Measurements from ENCODE around the gene TPRX1. TPM values are rescaled to one million over a fixed set of nuclear protein-coding genes. Genes with fewer than 3 reads are reported as not detected.

Gene TPRX1
- total and polyA plus RNA-seq, 9 of the 15 experiments (the other 6 are each of a cell fraction or from before 2014, with no cell fraction given), result not detected

DNA sequence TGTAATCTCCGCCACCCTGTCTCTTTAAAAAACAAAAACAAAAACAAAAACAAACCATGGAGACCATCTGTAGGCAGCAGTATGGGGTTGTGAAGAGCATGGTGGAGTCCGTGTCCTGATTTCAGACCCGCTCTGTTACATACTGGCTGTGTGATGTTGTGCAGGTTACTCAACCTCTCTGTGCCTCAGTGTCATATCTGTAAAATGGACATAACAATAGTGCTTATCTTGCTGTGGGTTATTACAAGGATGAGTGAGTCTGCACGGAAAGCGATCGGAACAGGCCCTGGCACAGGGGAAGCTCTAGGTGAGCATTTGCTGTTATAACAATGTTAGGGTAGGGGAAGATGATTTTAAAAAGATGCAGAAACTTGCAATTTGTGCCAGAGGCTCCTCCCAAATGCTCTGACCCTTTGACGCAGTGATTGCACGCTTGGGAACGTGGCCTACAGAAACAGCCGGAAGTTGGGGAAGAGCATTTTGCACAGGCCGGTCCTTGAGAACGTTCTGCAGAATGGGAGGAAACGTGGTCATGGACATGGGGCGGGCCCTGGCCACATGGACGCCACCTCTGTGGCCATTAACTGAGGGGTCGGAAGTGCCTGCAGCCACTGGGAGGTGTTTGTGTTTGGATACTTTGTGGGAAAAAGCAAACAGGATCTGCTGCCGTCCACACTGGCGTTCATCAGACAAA, 41.6 kb downstream of the TPRX1 start (continued):
- TF ChIP-seq, protein P1, sequence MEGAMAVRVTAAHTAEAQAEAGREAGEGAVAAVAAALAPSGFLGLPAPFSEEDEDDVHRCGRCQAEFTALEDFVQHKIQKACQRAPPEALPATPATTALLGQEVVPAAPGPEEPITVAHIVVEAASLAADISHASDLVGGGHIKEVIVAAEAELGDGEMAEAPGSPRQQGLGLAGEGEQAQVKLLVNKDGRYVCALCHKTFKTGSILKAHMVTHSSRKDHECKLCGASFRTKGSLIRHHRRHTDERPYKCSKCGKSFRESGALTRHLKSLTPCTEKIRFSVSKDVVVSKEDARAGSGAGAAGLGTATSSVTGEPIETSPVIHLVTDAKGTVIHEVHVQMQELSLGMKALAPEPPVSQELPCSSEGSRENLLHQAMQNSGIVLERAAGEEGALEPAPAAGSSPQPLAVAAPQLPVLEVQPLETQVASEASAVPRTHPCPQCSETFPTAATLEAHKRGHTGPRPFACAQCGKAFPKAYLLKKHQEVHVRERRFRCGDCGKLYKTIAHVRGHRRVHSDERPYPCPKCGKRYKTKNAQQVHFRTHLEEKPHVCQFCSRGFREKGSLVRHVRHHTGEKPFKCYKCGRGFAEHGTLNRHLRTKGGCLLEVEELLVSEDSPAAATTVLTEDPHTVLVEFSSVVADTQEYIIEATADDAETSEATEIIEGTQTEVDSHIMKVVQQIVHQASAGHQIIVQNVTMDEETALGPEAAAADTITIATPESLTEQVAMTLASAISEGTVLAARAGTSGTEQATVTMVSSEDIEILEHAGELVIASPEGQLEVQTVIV (CRISPR knock-in tag; IDR thresholded peaks at IDR 0.05; ENCODE audit: borderline replicate concordance), result no peak
- TF ChIP-seq BCOR (IDR thresholded peaks at IDR 0.05) (peak; percentile 97), ZNF174 (CRISPR knock-in tag; IDR thresholded peaks at IDR 0.05) (no peak), SETDB1 (IDR thresholded peaks at IDR 0.05; ENCODE audit: low read length) (no peak), FOXA3 (CRISPR knock-in tag; conservative IDR thresholded peaks at IDR 0.05 in 1 of 2, IDR thresholded peaks at IDR 0.05 in 1 of 2) (no peak), ZFP36 (IDR thresholded peaks at IDR 0.05; ENCODE audit: low read depth, low read length, partially characterized antibody) (peak; percentile 91), TRIM24 (IDR thresholded peaks at IDR 0.05) (no peak), KDM1A (IDR thresholded peaks at IDR 0.05) (peak; percentile 78 to 82), RCOR1 (IDR thresholded peaks at IDR 0.05; ENCODE audit: borderline replicate concordance in 1 of 2, low read depth in 2 of 2, low read length in 2 of 2) (peak in 1 of 2 experiments; percentile 64; a peak in 1 of 4 replicates), ZNF124 (CRISPR knock-in tag; IDR thresholded peaks at IDR 0.05) (no peak), RBM25 (IDR thresholded peaks at IDR 0.05; ENCODE audit: low read depth, low read length, severe bottlenecking) (peak; percentile 94), HDAC2 (IDR thresholded peaks at IDR 0.05) (peak; percentile 43; the same call in 1 of the 2 replicates), ADNP (tag; IDR thresholded peaks at IDR 0.05) (peak; percentile 58; the same call in 1 of the 2 replicates), MYC (IDR thresholded peaks at IDR 0.05; ENCODE audit: low read depth, low read length) (0 out of 2 replicates have a peak, but pooled peaks have one; percentile 18), MYC (CRISPR knock-in tag; IDR thresholded peaks at IDR 0.05; ENCODE audit: borderline replicate concordance, low read depth) (no peak)
- TF ChIP-seq, protein P2, sequence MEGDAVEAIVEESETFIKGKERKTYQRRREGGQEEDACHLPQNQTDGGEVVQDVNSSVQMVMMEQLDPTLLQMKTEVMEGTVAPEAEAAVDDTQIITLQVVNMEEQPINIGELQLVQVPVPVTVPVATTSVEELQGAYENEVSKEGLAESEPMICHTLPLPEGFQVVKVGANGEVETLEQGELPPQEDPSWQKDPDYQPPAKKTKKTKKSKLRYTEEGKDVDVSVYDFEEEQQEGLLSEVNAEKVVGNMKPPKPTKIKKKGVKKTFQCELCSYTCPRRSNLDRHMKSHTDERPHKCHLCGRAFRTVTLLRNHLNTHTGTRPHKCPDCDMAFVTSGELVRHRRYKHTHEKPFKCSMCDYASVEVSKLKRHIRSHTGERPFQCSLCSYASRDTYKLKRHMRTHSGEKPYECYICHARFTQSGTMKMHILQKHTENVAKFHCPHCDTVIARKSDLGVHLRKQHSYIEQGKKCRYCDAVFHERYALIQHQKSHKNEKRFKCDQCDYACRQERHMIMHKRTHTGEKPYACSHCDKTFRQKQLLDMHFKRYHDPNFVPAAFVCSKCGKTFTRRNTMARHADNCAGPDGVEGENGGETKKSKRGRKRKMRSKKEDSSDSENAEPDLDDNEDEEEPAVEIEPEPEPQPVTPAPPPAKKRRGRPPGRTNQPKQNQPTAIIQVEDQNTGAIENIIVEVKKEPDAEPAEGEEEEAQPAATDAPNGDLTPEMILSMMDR (IDR thresholded peaks at IDR 0.05 in 2 of 3, conservative IDR thresholded peaks at IDR 0.05 in 1 of 3; ENCODE audit: insufficient read depth in 2 of 3, low read depth in 1 of 3, low read length in 3 of 3), result no peak
- TF ChIP-seq, protein P3, sequence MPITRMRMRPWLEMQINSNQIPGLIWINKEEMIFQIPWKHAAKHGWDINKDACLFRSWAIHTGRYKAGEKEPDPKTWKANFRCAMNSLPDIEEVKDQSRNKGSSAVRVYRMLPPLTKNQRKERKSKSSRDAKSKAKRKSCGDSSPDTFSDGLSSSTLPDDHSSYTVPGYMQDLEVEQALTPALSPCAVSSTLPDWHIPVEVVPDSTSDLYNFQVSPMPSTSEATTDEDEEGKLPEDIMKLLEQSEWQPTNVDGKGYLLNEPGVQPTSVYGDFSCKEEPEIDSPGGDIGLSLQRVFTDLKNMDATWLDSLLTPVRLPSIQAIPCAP (CRISPR knock-in tag; IDR thresholded peaks at IDR 0.05; ENCODE audit: borderline replicate concordance), result no peak
- TF ChIP-seq, protein P4, sequence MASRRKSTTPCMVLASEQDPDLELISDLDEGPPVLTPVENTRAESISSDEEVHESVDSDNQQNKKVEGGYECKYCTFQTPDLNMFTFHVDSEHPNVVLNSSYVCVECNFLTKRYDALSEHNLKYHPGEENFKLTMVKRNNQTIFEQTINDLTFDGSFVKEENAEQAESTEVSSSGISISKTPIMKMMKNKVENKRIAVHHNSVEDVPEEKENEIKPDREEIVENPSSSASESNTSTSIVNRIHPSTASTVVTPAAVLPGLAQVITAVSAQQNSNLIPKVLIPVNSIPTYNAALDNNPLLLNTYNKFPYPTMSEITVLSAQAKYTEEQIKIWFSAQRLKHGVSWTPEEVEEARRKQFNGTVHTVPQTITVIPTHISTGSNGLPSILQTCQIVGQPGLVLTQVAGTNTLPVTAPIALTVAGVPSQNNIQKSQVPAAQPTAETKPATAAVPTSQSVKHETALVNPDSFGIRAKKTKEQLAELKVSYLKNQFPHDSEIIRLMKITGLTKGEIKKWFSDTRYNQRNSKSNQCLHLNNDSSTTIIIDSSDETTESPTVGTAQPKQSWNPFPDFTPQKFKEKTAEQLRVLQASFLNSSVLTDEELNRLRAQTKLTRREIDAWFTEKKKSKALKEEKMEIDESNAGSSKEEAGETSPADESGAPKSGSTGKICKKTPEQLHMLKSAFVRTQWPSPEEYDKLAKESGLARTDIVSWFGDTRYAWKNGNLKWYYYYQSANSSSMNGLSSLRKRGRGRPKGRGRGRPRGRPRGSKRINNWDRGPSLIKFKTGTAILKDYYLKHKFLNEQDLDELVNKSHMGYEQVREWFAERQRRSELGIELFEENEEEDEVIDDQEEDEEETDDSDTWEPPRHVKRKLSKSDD (conservative IDR thresholded peaks at IDR 0.05; ENCODE audit: low read length), result no peak
